Endothelial cell of umbilical vein (primary cell): Measurements from ENCODE around the gene PTGER4. TPM values are rescaled to one million over a fixed set of nuclear protein-coding genes. Genes with fewer than 3 reads are reported as not detected.

Experiments used
- BruUV-seq: library from RNA; stranded (reverse); fragments of 400-500 nt; replicated peaks from 2 replicates; lab custom pipeline; 2021; lab: Mats Ljungman, UMichigan
- CTCF ChIA-PET: fragments of 300-600, 350-600 bp; sonication (Branson Sonifier 250); formaldehyde crosslinking; loops from one replicate; lab custom pipeline; 2021; ENCODE audit warnings: antibody characterized with exemption, inconsistent platforms; lab: Charles Lee
- POLR2A ChIA-PET: fragments of 300-600, 350-600 bp; sonication (Branson Sonifier 250); formaldehyde crosslinking; loops from one replicate; lab custom pipeline; 2021; ENCODE audit warnings: antibody characterized with exemption, inconsistent platforms; lab: Charles Lee
- DNase-seq: peaks from one replicate; pipeline ENCODE4 v3.0.0-alpha.2; 2011; ENCODE audit warnings: low read depth, low spot score
- FAIRE-seq: peaks from 2 replicates; lab custom pipeline; 2011; peaks lifted over from hg19 to GRCh38; lab: Jason Lieb, UNC
- H2AFZ ChIP-seq: 2 replicates; pipeline ENCODE4 v1.6.0; 2012; ENCODE audit warnings: low read depth, low read length, control low read depth, inconsistent platforms
- H3K27ac ChIP-seq: 2 replicates; pipeline ENCODE4 v1.5.1; 2011; ENCODE audit warnings: low read depth, mild to moderate bottlenecking, control low read depth, low read length, moderate library complexity; ENCODE audit not compliant: insufficient read depth
- H3K27me3 ChIP-seq, 2 experiments: 2 replicates each; pipeline versions ENCODE4 v1.6.0 to v1.6.1; 2011; ENCODE audit warnings: low read length in 2 of 2, mixed read lengths in 1 of 2; ENCODE audit not compliant: control insufficient read depth in 2 of 2, insufficient read depth in 2 of 2
- H3K36me3 ChIP-seq, 2 experiments: 2 replicates in 1 of 2; 3 replicates in 1 of 2; pipeline ENCODE4 v1.5.1; 2011; ENCODE audit warnings: low read length in 2 of 2, mild to moderate bottlenecking in 1 of 2, moderate library complexity in 1 of 2; ENCODE audit not compliant: control insufficient read depth in 2 of 2, insufficient read depth in 2 of 2; ENCODE audit errors: extremely low read depth in 1 of 2
- H3K4me1 ChIP-seq: 3 replicates; pipeline ENCODE4 v1.5.1; 2011; ENCODE audit warnings: mild to moderate bottlenecking, low read length; ENCODE audit not compliant: control insufficient read depth, insufficient read depth; ENCODE audit errors: extremely low read depth
- H3K4me2 ChIP-seq: 2 replicates; pipeline ENCODE4 v1.6.1; 2011; ENCODE audit warnings: low read length, control low read depth, mixed read lengths; ENCODE audit not compliant: insufficient read depth
- H3K4me3 ChIP-seq, 3 experiments: fragments of 200-600 bp in 1 of 3; sonication (generic), shearing (Covaris generic) in 1 of 3; replicated peaks in 1 of 3; 2 replicates each; pipeline ENCODE4 v1.5.1; 2011 to 2016; ENCODE audit warnings: control low read depth in 3 of 3, low read length in 3 of 3, mild to moderate bottlenecking in 2 of 3, inconsistent platforms in 1 of 3, low read depth in 1 of 3, moderate library complexity in 1 of 3; ENCODE audit not compliant: insufficient read depth in 1 of 3
- H3K79me2 ChIP-seq: 2 replicates; pipeline ENCODE4 v1.6.0; 2012; ENCODE audit warnings: low read length, inconsistent platforms; ENCODE audit not compliant: control insufficient read depth, insufficient read depth
- H3K9ac ChIP-seq: replicated peaks from 2 replicates; pipeline ENCODE3; 2011; ENCODE audit warnings: low read length, control low read depth; ENCODE audit not compliant: insufficient read depth; ENCODE audit errors: extremely low read depth
- H3K9me1 ChIP-seq: replicated peaks from 3 replicates; pipeline ENCODE4 v1.6.0; 2011; ENCODE audit warnings: mild to moderate bottlenecking, low read length; ENCODE audit not compliant: control insufficient read depth, insufficient read depth; ENCODE audit errors: extremely low read depth
- H3K9me3 ChIP-seq: replicated peaks from 2 replicates; pipeline ENCODE4 v1.5.1; 2012; ENCODE audit warnings: low read length, inconsistent platforms; ENCODE audit not compliant: control insufficient read depth, insufficient read depth
- H4K20me1 ChIP-seq: replicated peaks from 2 replicates; pipeline ENCODE3; 2011; ENCODE audit warnings: mild to moderate bottlenecking, low read length; ENCODE audit not compliant: control insufficient read depth, insufficient read depth; ENCODE audit errors: extremely low read depth
- EZH2 ChIP-seq: IDR thresholded peaks from 2 replicates; pipeline ENCODE4 v1.6.1; 2012; ENCODE audit warnings: borderline replicate concordance, low read depth, mild to moderate bottlenecking, moderate library complexity, low read length, inconsistent platforms; ENCODE audit not compliant: severe bottlenecking
- FOS ChIP-seq: IDR thresholded peaks from 2 replicates; pipeline ENCODE4 v1.6.1; 2011; ENCODE audit warnings: mild to moderate bottlenecking, low read length, moderate library complexity, borderline replicate concordance; ENCODE audit not compliant: insufficient read depth
- GATA2 ChIP-seq: IDR thresholded peaks from 2 replicates; pipeline ENCODE4 v1.7.0; 2011; ENCODE audit warnings: low read depth, mild to moderate bottlenecking, moderate library complexity, mixed read lengths, low read length; ENCODE audit not compliant: insufficient read length, insufficient read depth
- JUN ChIP-seq: IDR thresholded peaks from 2 replicates; pipeline ENCODE4 v1.6.1; 2011; ENCODE audit warnings: borderline replicate concordance, low read depth; ENCODE audit not compliant: insufficient read length, insufficient read depth
- MYC ChIP-seq: IDR thresholded peaks from one replicate; pipeline ENCODE4 v1.6.1; 2011; ENCODE audit warnings: mild to moderate bottlenecking, low read depth, low read length
- POLR2A ChIP-seq: IDR thresholded peaks from 2 replicates; pipeline ENCODE4 v1.6.1; 2012; ENCODE audit warnings: low read depth, mild to moderate bottlenecking, control low read depth, low read length
- POLR2AphosphoS5 ChIP-seq: IDR thresholded peaks from 2 replicates; pipeline ENCODE4 v1.6.1; 2012; ENCODE audit warnings: low read depth, mild to moderate bottlenecking, control low read depth, low read length, moderate library complexity; ENCODE audit not compliant: insufficient read depth
- dilution Hi-C: fragments of 300-500 bp; cut with MboI; formaldehyde crosslinking; loops from one replicate; pipeline ENCODE4 v1.15.0; 2019; ENCODE audit warnings: low sequenced_read_pairs; ENCODE audit not compliant: extremely low pct_ligation_motif_present
- intact Hi-C: fragments of 100-400 bp; cut with micrococcal nuclease; formaldehyde crosslinking; loops from one replicate; pipeline ENCODE4 v1.10.0; 2022
- polyA plus RNA-seq, 4 experiments: library from polyadenylated mRNA; depleted of rRNA in 3 of 4; stranded (reverse) in 3 of 4; unstranded in 1 of 4; fragments of >200 nt; gene quantifications; 2 replicates each; pipeline versions ENCODE4 v1.2.1 to v1.2.3, GENCODE V29; 2011 to 2012; ENCODE audit warnings: missing spikeins in 1 of 4
- total RNA-seq: library from RNA; stranded (reverse); gene quantifications from 2 replicates; pipeline ENCODE4 v1.2.3, GENCODE V29; 2021
- TF ChIP-seq, protein P1 (sequence below): IDR thresholded peaks from 2 replicates; pipeline ENCODE4 v1.6.1; 2011; ENCODE audit not compliant: insufficient read depth, insufficient read length
- TF ChIP-seq, protein P2 (sequence below), 2 donors: IDR thresholded peaks; 1 replicate in 1 of 2; 2 replicates in 1 of 2; pipeline ENCODE4 v1.5.1; 2011; ENCODE audit warnings: low read length in 2 of 2, mild to moderate bottlenecking in 2 of 2, moderate library complexity in 2 of 2, control low read depth in 1 of 2, inconsistent platforms in 1 of 2, low read depth in 1 of 2; ENCODE audit not compliant: insufficient read depth in 1 of 2; ENCODE audit errors: extremely low read depth in 1 of 2

The PTGER4 gene
- total and polyA plus RNA-seq, 2 donors (not counting 3 experiments of a cell fraction or from before 2014, with no cell fraction given), result 23.6 to 37.4 TPM

DNA sequence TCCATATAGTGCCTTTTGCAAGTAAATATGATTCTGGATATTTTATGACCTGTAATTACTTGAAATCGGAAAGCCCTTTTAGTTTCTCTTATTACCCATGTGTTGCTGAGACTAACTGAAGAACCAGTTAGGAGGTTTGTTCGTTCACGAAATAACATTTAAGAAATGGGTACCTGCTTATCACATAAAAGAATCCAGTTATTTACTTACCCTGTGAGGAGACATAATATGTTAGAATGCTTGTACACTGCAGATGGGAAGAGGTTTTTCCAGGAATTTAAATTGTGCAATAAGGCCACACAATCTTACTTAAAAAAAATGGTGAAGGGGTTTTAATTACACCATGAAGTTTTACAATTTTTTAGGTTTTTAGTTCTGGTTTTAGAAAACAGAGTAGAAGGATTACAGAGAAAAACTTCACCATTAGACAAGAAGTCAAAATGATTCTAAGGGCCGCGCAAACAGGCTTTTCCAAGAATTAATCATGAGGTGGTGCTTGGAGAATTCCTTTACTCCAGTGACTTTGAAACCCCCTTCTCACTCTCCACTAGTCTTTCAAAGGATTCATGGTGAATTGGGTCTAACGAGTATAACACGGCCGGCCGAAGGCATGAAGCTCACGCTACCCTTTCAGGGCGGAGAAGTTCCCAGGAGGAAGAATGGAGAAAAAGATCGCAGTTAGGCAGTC is 1.1 kb upstream of the PTGER4 start:
- no peaks in the 10 kb centered on the region for H4K20me1 ChIP-seq
- no peaks in the 10 kb centered on the region for H3K27me3 ChIP-seq
- DNase-seq (peak; percentile 63), FAIRE-seq (no peak)
- H3K9ac ChIP-seq, result peak overlapping the region; percentile 81
- peaks cover 0 to 6% of the 10 kb centered on the region in 2 experiments for H3K36me3 ChIP-seq
- TF ChIP-seq EZH2 (no peak), FOS (no peak), POLR2A (no peak), MYC (no peak), POLR2AphosphoS5 (no peak), GATA2 (no peak), JUN (no peak)
- TF ChIP-seq, protein P1, sequence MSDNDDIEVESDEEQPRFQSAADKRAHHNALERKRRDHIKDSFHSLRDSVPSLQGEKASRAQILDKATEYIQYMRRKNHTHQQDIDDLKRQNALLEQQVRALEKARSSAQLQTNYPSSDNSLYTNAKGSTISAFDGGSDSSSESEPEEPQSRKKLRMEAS, result no peak
- TF ChIP-seq, protein P2, sequence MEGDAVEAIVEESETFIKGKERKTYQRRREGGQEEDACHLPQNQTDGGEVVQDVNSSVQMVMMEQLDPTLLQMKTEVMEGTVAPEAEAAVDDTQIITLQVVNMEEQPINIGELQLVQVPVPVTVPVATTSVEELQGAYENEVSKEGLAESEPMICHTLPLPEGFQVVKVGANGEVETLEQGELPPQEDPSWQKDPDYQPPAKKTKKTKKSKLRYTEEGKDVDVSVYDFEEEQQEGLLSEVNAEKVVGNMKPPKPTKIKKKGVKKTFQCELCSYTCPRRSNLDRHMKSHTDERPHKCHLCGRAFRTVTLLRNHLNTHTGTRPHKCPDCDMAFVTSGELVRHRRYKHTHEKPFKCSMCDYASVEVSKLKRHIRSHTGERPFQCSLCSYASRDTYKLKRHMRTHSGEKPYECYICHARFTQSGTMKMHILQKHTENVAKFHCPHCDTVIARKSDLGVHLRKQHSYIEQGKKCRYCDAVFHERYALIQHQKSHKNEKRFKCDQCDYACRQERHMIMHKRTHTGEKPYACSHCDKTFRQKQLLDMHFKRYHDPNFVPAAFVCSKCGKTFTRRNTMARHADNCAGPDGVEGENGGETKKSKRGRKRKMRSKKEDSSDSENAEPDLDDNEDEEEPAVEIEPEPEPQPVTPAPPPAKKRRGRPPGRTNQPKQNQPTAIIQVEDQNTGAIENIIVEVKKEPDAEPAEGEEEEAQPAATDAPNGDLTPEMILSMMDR (IDR thresholded peaks at IDR 0.05; ENCODE audit: extremely low read depth in 1 of 2, insufficient read depth in 1 of 2, low read depth in 1 of 2, low read length in 2 of 2), result no peak
- H3K27ac ChIP-seq, result peak overlapping the region; percentile 76
- H3K79me2 ChIP-seq, result peaks cover 57% of the 10 kb centered on the region
- CTCF ChIA-PET, result interaction anchor here (1.1 to 8.5 kb wide), 7 partner anchors 7 to 963 kb away, joined by 3 to 65 read pairs (median 7); no protein-coding TSS in a partner anchor
- no peaks in the 10 kb centered on the region for H3K9me1 ChIP-seq
- POLR2A ChIA-PET, result interaction anchor here (0.7 to 2.1 kb wide), 4 partner anchors 11 to 455 kb away, joined by 5 to 13 read pairs (median 8); no protein-coding TSS in a partner anchor
- peaks cover 28% of the 10 kb centered on the region for H3K4me1 ChIP-seq
- H2AFZ ChIP-seq, result no peak overlapping the region
- TSS peak; percentile 80 for BruUV-seq
- H3K4me2 ChIP-seq, result peak overlapping the region; percentile 95
- no peaks in the 10 kb centered on the region for H3K9me3 ChIP-seq
- dilution Hi-C loops, result no loop called here
- peak overlapping the region; percentile 45 to 76 (median 71) for H3K4me3 ChIP-seq
- intact Hi-C loops, result loop anchor here (1.0 to 5.0 kb wide), 10 partner anchors 108 to 571 kb away; partner anchors contain the start of gene RPL37
